GM18868 (cell line): ENCODE results near the gene COL5A2.

Experiments used
- ATAC-seq: cut with Tn5 transposase; IDR thresholded peaks from one replicate; pipeline ENCODE4 v1.9.1; 2021; ENCODE audit warnings: mild to moderate bottlenecking, moderate library complexity; ENCODE audit not compliant: unreplicated experiment

The COL5A2 gene

DNA sequence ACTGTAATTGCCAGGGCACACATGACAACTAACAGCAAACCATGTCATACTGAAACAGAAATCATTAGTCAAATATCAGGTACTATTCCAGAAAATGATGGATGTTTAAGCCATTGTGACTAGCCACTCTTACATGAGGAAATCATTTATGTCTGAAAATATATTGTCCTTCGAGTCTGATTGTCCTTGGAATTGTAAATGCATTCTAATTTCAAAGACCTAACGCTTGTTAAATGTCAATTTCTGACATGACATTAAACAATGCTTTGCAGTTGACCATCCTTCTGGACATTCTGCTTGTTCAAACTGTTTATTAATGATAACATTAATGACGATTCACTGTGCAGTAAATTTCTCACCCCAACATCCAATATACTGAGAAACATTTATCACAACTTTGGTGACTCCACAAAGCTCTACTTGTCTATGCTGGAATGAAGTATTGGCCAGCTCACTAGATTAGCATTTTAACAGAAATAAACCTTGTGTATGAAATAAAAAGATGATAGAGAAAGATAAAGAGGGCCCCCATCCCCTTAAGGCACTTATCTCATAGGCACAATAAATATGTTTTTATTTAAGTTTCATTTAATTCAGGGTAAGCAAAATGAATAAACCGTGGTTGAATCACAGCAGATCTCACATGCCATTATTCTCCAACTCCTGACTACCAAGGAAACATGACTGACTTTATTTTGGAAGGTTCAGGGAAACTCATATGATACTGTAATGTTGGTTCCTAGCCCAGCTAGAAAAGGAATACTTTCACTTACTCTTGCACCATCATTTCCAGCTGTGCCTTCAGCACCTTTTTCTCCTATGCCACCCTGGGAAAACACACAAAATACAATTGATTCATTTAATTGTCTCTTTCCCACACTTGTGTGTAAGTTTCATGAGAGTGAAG, 123.1 kb downstream of the COL5A2 start:
- no peak for ATAC-seq

GRCh38 chr2:189050165-189050712, 129.3 kb downstream of the COL5A2 start:
- ATAC-seq, result no peak

GRCh38 chr2:189049709-189050164, 129.8 kb downstream of the COL5A2 start:
- no peak for ATAC-seq

- ATAC-seq, result no peak
These were observed 131.4 kb downstream of the COL5A2 start for GRCh38 chr2:189048189-189048588.

- ATAC-seq, result no peak
These were observed 132.2 kb downstream of the COL5A2 start for GRCh38 chr2:189047171-189047888.

DNA sequence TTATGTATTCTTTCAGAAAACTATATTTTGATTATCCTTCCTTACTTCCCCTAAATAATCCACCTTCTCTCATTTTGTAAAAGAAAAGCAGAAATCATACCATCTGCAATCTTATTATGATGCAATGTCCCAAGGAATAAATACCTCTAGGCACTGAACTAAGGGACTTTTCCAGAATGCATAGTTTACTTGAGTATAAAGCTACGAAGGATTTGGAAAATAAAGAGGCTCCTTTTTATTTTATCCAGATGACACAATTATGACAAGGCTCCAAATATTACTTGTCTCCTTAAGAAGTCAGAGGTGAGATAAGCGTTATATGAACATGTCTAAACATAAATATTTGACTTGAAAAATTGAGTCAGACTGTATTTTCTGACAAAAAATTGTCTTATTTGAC, 133.2 kb downstream of the COL5A2 start:
- no peak for ATAC-seq

- ATAC-seq, result no peak
These were observed 133.7 kb downstream of the COL5A2 start for GRCh38 chr2:189045836-189046235.

GRCh38 chr2:189037518-189037917, 142.0 kb downstream of the COL5A2 start:
- no peak for ATAC-seq

- ATAC-seq, result peak; percentile 89
These were observed 154.5 kb downstream of the COL5A2 start for GRCh38 chr2:189024901-189025618.

DNA sequence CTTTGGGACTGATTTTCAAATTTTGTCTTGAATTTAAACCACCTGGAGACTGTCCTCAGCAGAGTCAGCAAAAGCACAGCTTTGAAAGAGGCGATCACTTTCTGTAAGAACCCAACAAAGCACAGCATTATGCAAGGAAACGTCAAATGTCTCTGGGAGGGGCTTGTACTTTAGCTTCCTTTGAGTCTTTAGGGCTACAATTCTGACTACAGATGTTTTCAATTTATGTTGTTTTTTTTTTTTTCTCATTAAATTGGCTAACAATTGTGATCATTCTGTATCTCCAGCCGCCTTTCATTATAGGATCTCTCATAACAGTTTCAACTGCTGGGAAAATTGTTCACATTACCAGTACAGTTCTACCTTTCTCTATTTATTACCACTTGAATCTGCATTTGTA, 157.1 kb downstream of the COL5A2 start:
- ATAC-seq, result no peak

DNA sequence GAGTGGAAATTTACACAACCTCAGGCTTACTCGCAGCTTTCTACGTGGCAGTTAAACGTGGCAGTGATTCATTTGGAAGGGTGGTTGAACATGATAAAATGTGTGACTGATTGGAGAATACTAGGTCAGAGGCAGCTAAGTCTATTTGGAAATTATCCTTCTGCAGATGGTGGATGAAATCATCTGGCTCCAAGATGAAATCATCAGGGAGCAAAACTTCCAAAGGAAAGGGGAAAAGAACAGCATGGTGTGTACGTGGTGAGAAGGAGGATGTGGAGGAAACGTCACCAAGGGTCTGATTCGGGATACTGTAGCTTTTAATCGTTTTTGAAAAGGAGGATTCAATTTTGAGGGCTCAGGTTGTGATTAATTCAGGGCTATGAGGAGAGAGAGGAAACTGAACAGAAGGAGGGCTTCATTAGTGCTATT, 157.5 kb downstream of the COL5A2 start:
- no peak for ATAC-seq

DNA sequence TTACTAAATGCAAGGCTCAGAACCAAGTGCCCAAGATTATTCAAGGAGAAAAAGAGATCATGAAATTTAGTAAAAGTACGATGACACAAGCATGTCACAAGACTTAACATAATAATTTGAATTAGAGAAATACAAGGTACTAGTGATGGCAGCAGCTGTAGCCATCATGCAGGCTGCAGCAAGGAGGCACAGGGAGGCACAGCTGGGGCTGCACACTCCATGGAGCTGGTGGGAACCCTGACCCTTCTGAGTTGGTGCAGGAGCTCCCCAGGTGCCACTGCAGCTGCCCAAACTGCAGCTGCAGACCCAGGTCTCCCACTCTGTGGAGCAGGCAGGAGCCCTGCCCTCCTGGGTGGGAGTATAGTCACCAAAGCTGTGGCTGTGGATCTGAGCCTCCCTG, 159.4 kb downstream of the COL5A2 start:
- no peak for ATAC-seq

- ATAC-seq, result no peak
These were observed 160.9 kb downstream of the COL5A2 start for GRCh38 chr2:189018631-189019030.

DNA sequence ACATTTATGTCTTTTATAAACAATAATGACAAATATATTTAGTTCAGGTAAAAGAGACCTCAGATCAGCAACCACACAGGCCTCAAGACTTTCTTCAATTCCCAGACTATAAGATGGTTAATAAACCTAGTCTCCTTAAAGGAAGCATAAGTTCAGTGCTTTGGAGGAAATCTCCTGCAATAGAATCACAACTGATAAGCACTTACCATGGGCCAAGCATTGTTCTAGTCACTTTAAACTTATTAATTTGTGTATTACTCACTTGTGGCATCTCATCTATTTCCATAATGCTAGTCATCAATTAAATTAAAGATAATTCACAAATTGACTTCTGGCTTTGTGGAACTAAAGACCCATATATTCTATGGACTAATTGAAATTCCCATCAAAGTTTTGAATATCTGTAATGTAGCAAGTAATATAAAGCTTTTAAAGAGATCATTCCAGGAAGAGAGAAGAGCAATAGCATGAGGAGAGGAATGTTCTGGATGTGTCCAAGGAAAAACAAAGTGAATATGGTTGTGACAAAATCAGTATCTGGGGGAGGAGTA, 163.2 kb downstream of the COL5A2 start:
- no peak for ATAC-seq

DNA sequence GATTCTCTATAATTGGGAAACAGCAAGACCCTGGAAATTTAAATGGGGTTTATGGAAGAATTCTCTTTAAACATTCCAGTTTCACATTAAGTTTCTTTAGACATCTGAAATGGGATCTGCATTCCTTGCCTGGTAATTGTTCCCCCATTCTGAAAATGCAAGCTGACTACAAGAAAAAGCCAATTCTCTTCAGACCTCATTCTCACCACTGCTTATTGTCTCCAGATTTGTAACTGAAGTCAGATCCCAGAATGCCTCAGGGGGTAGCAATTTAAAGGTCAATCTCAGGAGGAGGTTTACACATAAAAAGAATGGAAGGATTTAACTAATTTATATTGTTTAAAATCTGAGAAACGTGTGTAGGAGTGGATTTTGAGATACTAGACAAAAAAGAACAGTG, 164.2 kb downstream of the COL5A2 start:
- ATAC-seq, result no peak

DNA sequence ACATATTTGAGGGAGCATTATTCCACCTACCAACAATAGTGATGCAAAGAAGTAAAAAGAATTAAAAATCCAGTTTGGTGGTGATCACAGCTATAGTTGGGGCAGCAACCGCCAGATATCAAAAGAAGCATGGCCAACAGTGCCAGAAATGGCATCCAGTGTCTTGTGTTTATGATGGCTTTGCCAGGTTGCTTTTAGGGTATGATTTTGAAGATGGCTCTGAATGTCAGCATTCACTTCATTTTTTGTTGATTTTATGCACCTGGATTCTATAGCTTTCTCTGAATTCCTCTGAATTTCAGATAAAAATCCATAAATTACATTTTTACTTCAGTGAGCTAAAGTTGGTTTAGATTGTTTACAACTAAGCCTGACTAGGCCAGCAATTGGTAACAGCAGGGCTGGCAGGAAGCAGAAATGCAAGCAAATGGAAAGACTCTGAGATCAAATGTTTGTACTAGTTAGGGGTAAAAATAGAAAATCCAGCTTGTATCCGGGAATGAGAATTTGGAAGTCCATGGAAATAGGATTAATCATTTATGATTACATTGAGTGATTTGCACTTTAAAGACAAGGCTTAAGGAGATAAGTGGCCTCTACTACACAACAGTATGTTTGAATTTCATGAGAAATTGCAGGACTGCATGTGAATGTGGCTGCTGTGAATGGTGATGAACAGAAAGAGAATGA, 165.0 kb downstream of the COL5A2 start:
- ATAC-seq, result no peak

DNA sequence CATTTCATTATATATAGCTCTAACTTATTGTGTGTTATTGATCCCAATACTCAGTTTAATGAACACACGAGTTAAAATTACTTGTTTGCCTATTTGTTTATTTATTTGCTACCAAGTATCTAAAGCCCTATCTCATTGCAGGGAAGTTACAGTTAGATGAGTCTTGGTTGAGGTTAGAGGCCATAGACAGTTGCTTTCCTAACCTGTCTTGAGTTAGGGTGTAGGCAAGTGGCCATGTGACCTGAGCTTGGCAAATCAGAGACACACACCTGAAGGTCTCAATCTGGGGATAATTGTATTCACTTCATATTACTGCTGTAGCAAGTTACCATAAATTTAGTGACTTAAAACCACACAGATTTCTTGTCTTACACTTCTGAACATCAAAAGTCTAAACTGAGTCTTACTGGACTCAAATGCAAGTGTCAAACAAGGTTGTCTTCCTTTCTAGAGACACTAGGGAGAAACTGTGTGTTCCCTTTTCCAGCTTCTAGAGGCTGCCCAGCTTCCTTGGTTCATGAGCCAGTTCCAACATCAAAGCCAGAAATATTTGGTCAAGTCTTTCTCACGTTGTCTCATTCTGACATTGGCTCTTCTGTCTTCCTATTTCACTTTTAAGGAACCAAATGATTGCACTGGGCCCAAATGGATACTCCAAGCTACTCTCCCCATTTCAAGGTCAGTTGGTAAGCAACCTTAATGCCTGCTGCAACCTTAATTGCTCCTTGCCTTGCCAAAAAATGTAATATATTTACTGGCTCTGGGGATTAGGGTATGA, 165.7 kb downstream of the COL5A2 start:
- no peak for ATAC-seq

DNA sequence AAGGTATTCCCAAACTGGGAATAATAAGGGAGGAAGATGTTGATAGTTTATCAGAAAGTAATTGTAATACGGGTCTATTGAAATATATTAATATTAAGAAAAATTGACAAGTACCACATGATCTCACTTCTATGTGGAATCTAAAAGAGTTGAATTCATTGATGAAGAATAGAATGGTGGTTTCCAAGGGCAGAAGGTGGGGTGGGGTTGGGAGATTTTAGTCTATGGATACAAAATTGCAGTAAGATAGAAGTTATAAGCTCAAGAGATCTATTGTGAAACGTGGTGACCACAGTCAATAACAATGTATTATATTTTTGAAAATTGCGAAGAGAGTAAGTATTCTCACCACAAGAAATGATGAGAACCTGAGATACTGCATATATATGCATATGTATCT, 166.5 kb downstream of the COL5A2 start:
- ATAC-seq, result no peak

DNA sequence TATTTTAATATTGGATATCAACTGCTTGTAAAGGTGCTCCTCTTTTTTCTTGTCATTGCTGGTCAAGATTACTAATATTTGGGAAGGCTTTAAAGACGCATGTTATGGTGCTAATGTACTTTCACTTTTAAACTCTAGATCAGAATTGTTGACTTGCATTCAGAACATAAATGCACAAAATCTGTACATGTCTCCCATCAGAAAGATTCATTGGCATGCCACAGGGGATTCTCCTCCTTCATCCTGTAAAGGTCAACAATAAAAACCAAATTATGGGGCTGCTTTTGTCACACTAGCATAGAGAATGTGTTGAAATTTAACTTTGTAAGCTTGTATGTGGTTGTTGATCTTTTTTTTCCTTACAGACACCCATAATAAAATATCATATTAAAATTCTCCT, 167.2 kb downstream of the COL5A2 start:
- ATAC-seq, result no peak
